GM13977 (cell line): ENCODE measurements around the gene RALGAPA2.
A peak's percentile ranks its signal among the peaks of the same experiment; 100 is the strongest.

Source experiments
- DNase-seq: peaks from one replicate; pipeline ENCODE4 v3.0.0; 2012; ENCODE audit warnings: low spot score
- in situ Hi-C: fragments of 300-500 bp; cut with MboI; formaldehyde crosslinking; loops from one replicate; pipeline ENCODE4 v1.12.0; 2022; ENCODE audit warnings: low sequenced_read_pairs, low pct_unique_long_range_greater_than_20kb, mixed read lengths, inconsistent platforms; ENCODE audit not compliant: unreplicated experiment
- TF ChIP-seq, protein P1 (sequence below): IDR thresholded peaks from 2 replicates; pipeline ENCODE4 v1.5.1; 2012; ENCODE audit warnings: mild to moderate bottlenecking, control low read depth; ENCODE audit not compliant: insufficient read depth; ENCODE audit errors: extremely low read depth, missing control alignments

RALGAPA2 gene

DNA sequence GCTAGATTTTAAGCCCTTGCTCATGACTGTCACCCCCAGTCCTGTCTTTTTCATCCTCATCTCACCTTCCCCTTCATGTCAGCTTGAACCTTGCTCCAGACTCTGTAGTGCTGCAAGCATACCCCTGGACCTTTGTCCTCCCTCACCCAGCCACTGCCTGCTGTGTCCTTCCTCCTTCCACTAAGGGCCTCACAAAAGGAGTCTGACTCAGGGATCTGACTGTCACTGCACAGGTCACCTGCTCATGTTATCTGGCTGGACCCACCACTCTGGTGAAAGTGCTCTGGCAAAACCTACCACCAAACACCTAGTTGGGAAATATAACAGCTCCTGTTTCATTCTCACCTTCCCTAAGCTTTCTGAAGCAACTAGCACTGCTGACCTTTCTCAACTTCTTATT is 193.2 kb downstream of the RALGAPA2 start:
- in situ Hi-C loops, result no loop called here
- TF ChIP-seq, protein P1, sequence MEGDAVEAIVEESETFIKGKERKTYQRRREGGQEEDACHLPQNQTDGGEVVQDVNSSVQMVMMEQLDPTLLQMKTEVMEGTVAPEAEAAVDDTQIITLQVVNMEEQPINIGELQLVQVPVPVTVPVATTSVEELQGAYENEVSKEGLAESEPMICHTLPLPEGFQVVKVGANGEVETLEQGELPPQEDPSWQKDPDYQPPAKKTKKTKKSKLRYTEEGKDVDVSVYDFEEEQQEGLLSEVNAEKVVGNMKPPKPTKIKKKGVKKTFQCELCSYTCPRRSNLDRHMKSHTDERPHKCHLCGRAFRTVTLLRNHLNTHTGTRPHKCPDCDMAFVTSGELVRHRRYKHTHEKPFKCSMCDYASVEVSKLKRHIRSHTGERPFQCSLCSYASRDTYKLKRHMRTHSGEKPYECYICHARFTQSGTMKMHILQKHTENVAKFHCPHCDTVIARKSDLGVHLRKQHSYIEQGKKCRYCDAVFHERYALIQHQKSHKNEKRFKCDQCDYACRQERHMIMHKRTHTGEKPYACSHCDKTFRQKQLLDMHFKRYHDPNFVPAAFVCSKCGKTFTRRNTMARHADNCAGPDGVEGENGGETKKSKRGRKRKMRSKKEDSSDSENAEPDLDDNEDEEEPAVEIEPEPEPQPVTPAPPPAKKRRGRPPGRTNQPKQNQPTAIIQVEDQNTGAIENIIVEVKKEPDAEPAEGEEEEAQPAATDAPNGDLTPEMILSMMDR, result no peak
- DNase-seq, result no peak

DNA sequence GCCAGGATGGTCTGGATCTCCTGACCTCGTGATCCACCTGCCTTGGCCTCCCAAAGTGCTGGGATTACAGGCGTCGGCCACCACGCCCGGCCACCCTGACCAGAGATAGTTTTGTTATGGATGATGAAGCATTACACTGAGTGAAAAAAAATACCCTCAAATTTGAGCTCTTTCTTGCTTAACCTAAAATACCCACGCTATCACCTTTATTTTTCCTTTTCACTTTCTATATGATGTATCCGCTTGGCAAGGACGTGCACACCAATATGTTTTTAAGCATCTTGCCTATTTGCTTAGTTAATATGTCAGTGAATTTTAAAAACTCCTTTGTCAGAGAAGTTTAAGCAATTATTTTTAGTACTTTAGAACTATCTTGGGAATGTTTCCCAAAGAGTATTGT is 194.2 kb downstream of the RALGAPA2 start:
- TF ChIP-seq, protein P1, result no peak
- in situ Hi-C loops, result no loop called here
- DNase-seq, result peak; percentile 17

DNA sequence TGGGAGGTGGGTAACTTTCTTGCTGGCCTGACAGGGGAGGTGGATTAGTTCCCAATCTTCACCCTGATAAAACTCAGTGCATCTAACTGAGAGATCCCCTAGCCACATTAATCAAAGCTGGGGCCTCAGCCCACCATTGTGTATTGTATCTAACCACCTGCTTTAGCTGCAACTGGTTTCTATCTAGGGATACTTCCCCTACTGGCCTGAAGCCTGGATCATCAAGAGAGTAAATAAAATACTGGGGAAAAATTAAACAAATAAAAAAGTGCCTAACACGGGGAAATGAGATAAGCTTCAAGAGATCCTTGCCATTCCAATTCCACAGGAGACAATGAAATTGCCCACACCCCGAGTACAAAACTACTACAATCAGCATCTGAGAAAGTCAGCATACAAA is 195.1 kb downstream of the RALGAPA2 start:
- in situ Hi-C loops, result no loop called here
- TF ChIP-seq, protein P1, result no peak

DNA sequence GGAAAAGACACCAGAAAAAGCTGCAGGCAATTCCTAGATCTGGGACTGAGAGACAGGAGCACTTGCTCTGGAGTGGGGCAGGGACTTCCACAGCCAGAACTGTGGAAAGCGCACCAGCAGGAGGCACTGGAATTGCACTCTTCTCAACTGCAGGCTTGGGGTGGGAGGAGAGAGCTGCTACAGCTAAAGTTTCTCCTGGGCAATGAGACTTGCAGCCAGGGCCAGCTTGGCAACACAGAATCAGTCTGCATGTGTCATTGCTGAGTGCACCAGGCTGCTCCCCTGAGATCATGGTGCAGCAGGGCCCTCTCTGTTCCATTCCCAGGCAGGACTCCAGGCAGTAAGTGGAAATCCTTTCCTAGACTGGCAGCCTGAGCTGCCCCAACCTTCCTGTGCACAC is 198.7 kb downstream of the RALGAPA2 start:
- no peak for DNase-seq
- in situ Hi-C loops, result no loop called here

More for the DNA sequence above, 195.1 kb downstream of the RALGAPA2 start:
- DNase-seq, result no peak

DNA sequence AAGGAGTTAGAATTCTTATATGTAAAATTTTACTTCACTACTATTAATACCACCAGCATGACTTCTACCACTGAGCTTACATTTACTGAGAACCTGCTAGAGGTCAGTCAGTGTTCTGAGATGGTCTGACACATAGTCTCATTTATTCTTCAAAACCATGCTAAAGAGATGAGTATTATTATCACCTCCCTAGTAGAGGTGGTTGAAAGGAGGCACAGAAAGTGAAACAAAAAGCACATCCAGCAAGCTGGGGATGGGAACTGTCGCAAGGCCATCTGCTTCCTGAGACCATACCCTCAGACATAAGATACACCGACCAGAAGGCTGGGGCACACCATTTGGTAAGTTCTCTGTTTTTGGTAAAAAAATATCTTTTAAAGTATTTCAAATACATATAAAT is 206.9 kb downstream of the RALGAPA2 start:
- TF ChIP-seq, protein P1, result no peak
- in situ Hi-C loops, result no loop called here
- DNase-seq, result peak; percentile 20

More for the DNA sequence above, 198.7 kb downstream of the RALGAPA2 start:
- TF ChIP-seq, protein P1, result no peak

DNA sequence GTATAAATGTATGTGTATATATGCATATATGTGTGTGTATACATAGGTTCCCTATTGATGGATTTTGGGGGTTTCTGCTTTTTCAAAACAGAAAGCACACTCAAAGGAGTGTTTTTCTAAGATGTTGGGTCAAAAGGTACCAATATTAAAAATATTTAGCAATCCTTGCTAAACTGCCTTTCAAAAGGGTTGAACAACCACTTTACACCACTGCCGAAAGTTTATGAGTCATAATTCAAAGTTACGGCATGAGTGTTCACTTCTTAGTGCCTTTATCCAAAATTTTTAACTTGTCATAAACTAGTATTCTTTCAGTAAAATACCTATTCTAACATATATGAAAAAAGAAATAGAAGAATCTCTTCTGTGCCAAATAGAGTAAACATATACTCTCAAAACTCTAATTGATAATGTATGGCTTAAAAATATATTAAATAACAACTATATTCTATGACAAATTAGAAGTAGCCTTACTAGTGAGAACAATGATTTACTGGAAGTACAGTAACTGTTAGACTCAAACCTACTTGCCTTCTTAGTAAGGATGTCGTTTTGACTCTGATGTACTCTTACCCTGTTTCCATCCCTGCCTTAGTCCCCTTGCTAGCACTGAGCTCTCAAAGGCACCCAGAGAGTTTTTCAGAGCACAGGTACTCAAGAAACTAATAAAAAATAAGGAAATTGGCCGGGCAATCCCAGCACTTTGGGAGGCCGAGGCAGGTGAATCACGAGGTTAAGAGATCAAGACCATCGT is 208.5 kb downstream of the RALGAPA2 start:
- TF ChIP-seq, protein P1, result no peak
- in situ Hi-C loops, result no loop called here
- DNase-seq, result no peak
